ENCODE measurements around the gene ABCB4. TPM values are rescaled to one million over a fixed set of nuclear protein-coding genes. Genes with fewer than 3 reads are reported as not detected.

ABCB4 gene
- total RNA-seq, 3 donors from 2014 or later: 0.33 to 2.8 (median 1.3) TPM

- TF ChIP-seq POLR2A (IDR thresholded peaks at IDR 0.05) (no peak), POLR2AphosphoS5 (IDR thresholded peaks at IDR 0.05) (no peak), CTCF (IDR thresholded peaks at IDR 0.05) (no peak)
- H3K27me3 ChIP-seq: no peaks in the 10 kb centered on the region
- peaks cover 10% of the 10 kb centered on the region for H3K36me3 ChIP-seq
- H3K4me1 ChIP-seq: no peaks in the 10 kb centered on the region
- H3K9me3 ChIP-seq: no peaks in the 10 kb centered on the region
- no peak overlapping the region for H3K27ac ChIP-seq
- DNase-seq (ENCODE audit: low spot score in 2 of 2): no peak
- intact Hi-C loops (cut with DNase I; ENCODE audit: low total_unique reads): no loop called here
- no peak overlapping the region for H3K4me3 ChIP-seq
Observed at GRCh38 chr7:87391020-87391701, 84.3 kb downstream of the ABCB4 start.

GRCh38 chr7:87380905-87381304 is 94.6 kb downstream of the ABCB4 start:
- Histone ChIP-seq H3K4me3 (no peak overlapping the region), H3K27ac (no peak overlapping the region), H3K27me3 (no peaks in the 10 kb centered on the region), H3K36me3 (peaks cover 3% of the 10 kb centered on the region), H3K9me3 (no peaks in the 10 kb centered on the region), H3K4me1 (no peaks in the 10 kb centered on the region)
- DNase-seq (ENCODE audit: low spot score in 2 of 2): no peak
- intact Hi-C loops (cut with DNase I; ENCODE audit: low total_unique reads): no loop called here
- no peak for TF ChIP-seq POLR2AphosphoS5 (IDR thresholded peaks at IDR 0.05)
- no peak for TF ChIP-seq POLR2A (IDR thresholded peaks at IDR 0.05)
- no peak for TF ChIP-seq CTCF (IDR thresholded peaks at IDR 0.05)

GRCh38 chr7:87375662-87376435 is 99.6 kb downstream of the ABCB4 start:
- H3K27ac ChIP-seq: no peak overlapping the region
- no peak overlapping the region for H3K4me3 ChIP-seq
- no peak for TF ChIP-seq POLR2A (IDR thresholded peaks at IDR 0.05)
- TF ChIP-seq POLR2AphosphoS5 (IDR thresholded peaks at IDR 0.05): no peak
- no peak for TF ChIP-seq CTCF (IDR thresholded peaks at IDR 0.05)
- H3K9me3 ChIP-seq: no peaks in the 10 kb centered on the region
- no peak for DNase-seq (ENCODE audit: low spot score in 2 of 2)
- H3K27me3 ChIP-seq: no peaks in the 10 kb centered on the region
- intact Hi-C loops (cut with DNase I; ENCODE audit: low total_unique reads): no loop called here
- H3K36me3 ChIP-seq: no peaks in the 10 kb centered on the region
- H3K4me1 ChIP-seq: no peaks in the 10 kb centered on the region

- no peaks in the 10 kb centered on the region for H3K36me3 ChIP-seq
- H3K4me3 ChIP-seq: no peak overlapping the region
- H3K27me3 ChIP-seq: no peaks in the 10 kb centered on the region
- H3K27ac ChIP-seq: no peak overlapping the region
- no peaks in the 10 kb centered on the region for H3K9me3 ChIP-seq
- no peaks in the 10 kb centered on the region for H3K4me1 ChIP-seq
- TF ChIP-seq CTCF (IDR thresholded peaks at IDR 0.05): no peak
- no peak for TF ChIP-seq POLR2A (IDR thresholded peaks at IDR 0.05)
- TF ChIP-seq POLR2AphosphoS5 (IDR thresholded peaks at IDR 0.05): no peak
- intact Hi-C loops (cut with DNase I; ENCODE audit: low total_unique reads): no loop called here
- DNase-seq (ENCODE audit: low spot score in 2 of 2): no peak
Observed at GRCh38 chr7:87370660-87371180, 104.8 kb downstream of the ABCB4 start.

GRCh38 chr7:87369216-87369615 is 106.3 kb downstream of the ABCB4 start:
- no peaks in the 10 kb centered on the region for H3K9me3 ChIP-seq
- no peaks in the 10 kb centered on the region for H3K27me3 ChIP-seq
- no peak for TF ChIP-seq CTCF (IDR thresholded peaks at IDR 0.05)
- no peak for TF ChIP-seq POLR2A (IDR thresholded peaks at IDR 0.05)
- TF ChIP-seq POLR2AphosphoS5 (IDR thresholded peaks at IDR 0.05): no peak
- H3K4me1 ChIP-seq: no peaks in the 10 kb centered on the region
- no peaks in the 10 kb centered on the region for H3K36me3 ChIP-seq
- no peak overlapping the region for H3K4me3 ChIP-seq
- no peak overlapping the region for H3K27ac ChIP-seq
- intact Hi-C loops (cut with DNase I; ENCODE audit: low total_unique reads): no loop called here
- no peak for DNase-seq (ENCODE audit: low spot score in 2 of 2)

Measured in breast epithelium (tissue), 4 donors.